Measurements from ENCODE around the gene RGMA. TPM values are rescaled to one million over a fixed set of nuclear protein-coding genes. Genes with fewer than 3 reads are reported as not detected.

RGMA gene
- total and polyA plus RNA-seq, 2 donors (not counting 1 experiment from before 2014, with no cell fraction given): not detected

DNA sequence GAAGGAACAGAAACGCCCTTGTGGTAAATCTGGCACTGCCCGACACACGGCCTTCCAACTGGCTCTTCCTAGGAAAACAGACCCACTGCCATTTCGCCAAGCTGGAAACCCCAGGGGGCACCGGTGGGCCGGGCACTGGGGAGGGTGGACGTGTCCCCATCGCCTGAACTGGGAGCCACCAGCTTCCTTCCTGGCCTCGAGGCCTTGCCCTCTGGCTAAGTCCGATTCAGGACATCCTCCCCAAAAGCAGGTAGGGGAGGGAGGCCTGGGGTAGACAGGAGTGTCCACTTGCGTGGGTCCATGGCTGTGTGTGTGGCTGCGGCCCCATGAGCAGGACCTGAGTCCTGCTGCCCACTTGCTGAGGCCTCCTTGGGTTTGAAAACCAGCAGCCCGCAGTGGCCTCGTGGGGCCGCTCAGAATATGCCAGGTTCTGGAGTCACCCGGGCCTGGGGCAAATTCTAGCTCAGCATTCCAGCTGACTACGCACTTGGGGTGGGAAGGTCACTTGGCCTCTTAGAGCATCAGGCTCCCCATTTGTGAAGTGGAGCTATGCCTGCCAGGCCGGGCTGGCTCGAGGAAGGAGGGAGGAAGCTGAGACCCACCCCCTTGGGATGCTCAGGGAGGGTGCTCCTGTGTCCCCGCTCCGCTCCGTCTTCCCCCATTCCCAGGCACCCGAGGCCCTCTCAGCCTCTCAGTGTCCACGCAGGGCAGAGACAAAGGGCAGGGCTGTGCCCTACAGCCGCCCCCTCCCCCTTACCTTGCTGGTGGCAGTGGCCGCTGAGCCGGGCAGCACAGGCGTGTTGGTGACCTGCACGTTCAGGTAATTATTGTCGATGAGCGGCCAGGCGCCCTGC is 37.5 kb downstream of the RGMA start:
- H3K4me1 Mint-ChIP-seq: peaks cover 7% of the 10 kb centered on the region
- Histone ChIP-seq H3K9me3 (ENCODE audit: control extremely low read depth in 1 of 3, control insufficient read depth in 2 of 3, insufficient read depth in 1 of 3, low read length in 2 of 3) (peaks cover 0 to 7% (median 0%) of the 10 kb centered on the region in 3 donors), H3K79me2 (ENCODE audit: control insufficient read depth, insufficient read depth, low read length) (no peaks in the 10 kb centered on the region), H2AFZ (ENCODE audit: insufficient read depth, low read depth, low read length, poor library complexity, severe bottlenecking) (no peak overlapping the region), H3K4me3 (ENCODE audit: control extremely low read depth in 1 of 5, extremely low read depth in 1 of 5, insufficient read depth in 1 of 5, low read depth in 2 of 5, low read length in 4 of 5) (no peak overlapping the region), H4K20me1 (ENCODE audit: control insufficient read depth, insufficient read depth, low read length, poor library complexity, severe bottlenecking) (no peaks in the 10 kb centered on the region), H3K4me1 (ENCODE audit: control insufficient read depth in 2 of 2, insufficient read depth in 2 of 2, low read length in 2 of 2) (peaks cover 6 to 8% of the 10 kb centered on the region in 2 donors), H3K9ac (ENCODE audit: low read length) (no peak overlapping the region), H3K36me3 (replicated peaks in 1 of 2; ENCODE audit: control extremely low read depth in 1 of 2, control insufficient read depth in 1 of 2, extremely low read depth in 1 of 2, insufficient read depth in 2 of 2, low read length in 1 of 2) (no peaks in the 10 kb centered on the region), H3K27me3 (replicated peaks in 1 of 4; ENCODE audit: control extremely low read depth in 1 of 4, control insufficient read depth in 3 of 4, insufficient read depth in 4 of 4, low read length in 3 of 4) (peaks cover 0 to 14% (median 0%) of the 10 kb centered on the region in 4 experiments), H3K4me2 (replicated peaks; ENCODE audit: low read depth, low read length, poor library complexity, severe bottlenecking) (no peak overlapping the region), H3K27ac (ENCODE audit: low read length in 2 of 2) (no peak overlapping the region)
- ChIA-PET CTCF (no interaction called here), POLR2A (interaction anchor here (0.5 kb wide), 1 partner anchor 354 kb away, joined by 3 read pairs; no protein-coding TSS in a partner anchor)
- TF ChIP-seq EZH2 (IDR thresholded peaks at IDR 0.05; ENCODE audit: borderline replicate concordance, insufficient read depth, low read depth, low read length, poor library complexity, severe bottlenecking): no peak
- TF ChIP-seq CTCF (IDR thresholded peaks at IDR 0.05): no peak
- H3K9me3 Mint-ChIP-seq (ENCODE audit: insufficient read depth): no peaks in the 10 kb centered on the region
- DNase-seq: no peak
- H3K27me3 Mint-ChIP-seq: peaks cover 18% of the 10 kb centered on the region
- ATAC-seq (ENCODE audit: low read depth): no peak
- WGBS (ENCODE audit: insufficient coverage): 94% methylated on average over 32 of the region's 32 CpGs
- intact Hi-C loops (cut with micrococcal nuclease): no loop called here
- H3K27ac Mint-ChIP-seq: no peak overlapping the region
- no peak overlapping the region for H3K4me3 Mint-ChIP-seq

- ATAC-seq (ENCODE audit: low read depth): no peak
- peaks cover 0 to 8% (median 4%) of the 10 kb centered on the region in 3 donors for H3K9me3 ChIP-seq (ENCODE audit: control extremely low read depth in 1 of 3, control insufficient read depth in 2 of 3, insufficient read depth in 1 of 3, low read length in 2 of 3)
- H3K9ac ChIP-seq (ENCODE audit: low read length): no peak overlapping the region
- POLR2A ChIA-PET: no interaction called here
- peaks cover 6 to 8% of the 10 kb centered on the region in 2 donors for H3K4me1 ChIP-seq (ENCODE audit: control insufficient read depth in 2 of 2, insufficient read depth in 2 of 2, low read length in 2 of 2)
- no peak overlapping the region for H3K4me2 ChIP-seq (replicated peaks; ENCODE audit: low read depth, low read length, poor library complexity, severe bottlenecking)
- CTCF ChIA-PET: no interaction called here
- WGBS (ENCODE audit: insufficient coverage): 97% methylated on average over 13 of the region's 13 CpGs
- peaks cover 2% of the 10 kb centered on the region for H3K9me3 Mint-ChIP-seq (ENCODE audit: insufficient read depth)
- H3K4me3 Mint-ChIP-seq: no peak overlapping the region
- H4K20me1 ChIP-seq (ENCODE audit: control insufficient read depth, insufficient read depth, low read length, poor library complexity, severe bottlenecking): no peaks in the 10 kb centered on the region
- TF ChIP-seq CTCF (IDR thresholded peaks at IDR 0.05) (no peak), EZH2 (IDR thresholded peaks at IDR 0.05; ENCODE audit: borderline replicate concordance, insufficient read depth, low read depth, low read length, poor library complexity, severe bottlenecking) (no peak)
- no peak overlapping the region for H2AFZ ChIP-seq (ENCODE audit: insufficient read depth, low read depth, low read length, poor library complexity, severe bottlenecking)
- H3K4me1 Mint-ChIP-seq: peaks cover 7% of the 10 kb centered on the region
- no peak overlapping the region for H3K4me3 ChIP-seq (ENCODE audit: control extremely low read depth in 1 of 5, extremely low read depth in 1 of 5, insufficient read depth in 1 of 5, low read depth in 2 of 5, low read length in 4 of 5)
- no peak overlapping the region for H3K27ac ChIP-seq (ENCODE audit: low read length in 2 of 2)
- no peaks in the 10 kb centered on the region for H3K79me2 ChIP-seq (ENCODE audit: control insufficient read depth, insufficient read depth, low read length)
- H3K36me3 ChIP-seq (replicated peaks in 1 of 2; ENCODE audit: control extremely low read depth in 1 of 2, control insufficient read depth in 1 of 2, extremely low read depth in 1 of 2, insufficient read depth in 2 of 2, low read length in 1 of 2): no peaks in the 10 kb centered on the region
- H3K27me3 ChIP-seq (replicated peaks in 1 of 4; ENCODE audit: control extremely low read depth in 1 of 4, control insufficient read depth in 3 of 4, insufficient read depth in 4 of 4, low read length in 3 of 4): peaks cover 0 to 14% (median 0%) of the 10 kb centered on the region in 4 experiments
- no peak overlapping the region for H3K27ac Mint-ChIP-seq
- intact Hi-C loops (cut with micrococcal nuclease): no loop called here
- no peak for DNase-seq
- H3K27me3 Mint-ChIP-seq: peaks cover 24% of the 10 kb centered on the region
These were observed 38.4 kb downstream of the RGMA start for GRCh38 chr15:93050648-93051047.
